K562 (cell line): Measurements from ENCODE around the gene FAM32A. TPM values are rescaled to one million over a fixed set of nuclear protein-coding genes. Genes with fewer than 3 reads are reported as not detected.
A peak's percentile ranks its signal among the peaks of the same experiment; 100 is the strongest.

ENCODE experiments used
- ATAC-seq: fragments of 200-7000 bp; cut with Tn5 transposase; 3 replicates; pipeline ENCODE4 v1.9.1; 2020; ENCODE audit warnings: moderate library complexity
- BruUV-seq: library from RNA; stranded (reverse); fragments of 400-500 nt; replicated peaks from 2 replicates; lab custom pipeline; 2021; lab: Mats Ljungman, UMichigan
- CTCF ChIA-PET: fragments of 300-600 bp; formaldehyde crosslinking; extraction: SDS; loops from one replicate; lab custom pipeline; 2021; ENCODE audit warnings: low intra/inter-chr PET ratio; lab: Yijun Ruan, JAX
- POLR2A ChIA-PET: fragments of 300-600, 350-650 bp; sonication (Branson Sonifier 250); formaldehyde crosslinking; extraction: SDS; loops from one replicate; lab custom pipeline; 2021; ENCODE audit warnings: antibody characterized with exemption, inconsistent platforms; lab: Yijun Ruan, JAX
- DNase-seq, 4 experiments: peaks; one replicate each; pipeline versions ENCODE4 v3.0.0 to v3.0.0-alpha.2; 2011 to 2018; ENCODE audit warnings: low spot score in 3 of 4, mixed read lengths in 3 of 4; ENCODE audit errors: extremely low read depth in 1 of 4
- FAIRE-seq: peaks from 2 replicates; lab custom pipeline; 2011; peaks lifted over from hg19 to GRCh38; lab: Jason Lieb, UNC
- H2AFZ ChIP-seq: 2 replicates; pipeline ENCODE4 v1.6.0; 2011; ENCODE audit warnings: low read depth, low read length, control low read depth, inconsistent platforms
- H3K27ac ChIP-seq: fragments of 200-600 bp; 3 replicates; pipeline ENCODE4 v1.8.0; 2011; ENCODE audit warnings: low read depth, mild to moderate bottlenecking, control low read depth, inconsistent platforms, low read length, moderate library complexity, mixed read lengths; ENCODE audit errors: extremely low read depth
- H3K27me3 ChIP-seq, 2 experiments: fragments of 300-600 bp in 1 of 2; 2 replicates in 1 of 2; 3 replicates in 1 of 2; pipeline versions ENCODE4 v1.6.0 to v1.8.0; 2011; ENCODE audit warnings: inconsistent platforms in 2 of 2, low read length in 2 of 2, mild to moderate bottlenecking in 1 of 2, mixed read lengths in 1 of 2, moderate library complexity in 1 of 2; ENCODE audit not compliant: control insufficient read depth in 2 of 2, insufficient read depth in 2 of 2
- H3K36me3 ChIP-seq: fragments of 300-600 bp; 3 replicates; pipeline ENCODE4 v1.8.0; 2011; ENCODE audit warnings: mild to moderate bottlenecking, low read length, inconsistent platforms; ENCODE audit not compliant: control insufficient read depth, insufficient read depth
- H3K4me1 ChIP-seq, 2 experiments: fragments of 200-600 bp in 1 of 2; replicated peaks in 1 of 2; 2 replicates in 1 of 2; 3 replicates in 1 of 2; pipeline versions ENCODE4 v1.5.1 to v1.8.0; 2011; ENCODE audit warnings: inconsistent platforms in 2 of 2, low read length in 2 of 2, mild to moderate bottlenecking in 1 of 2, mixed read lengths in 1 of 2, moderate library complexity in 1 of 2; ENCODE audit not compliant: control insufficient read depth in 2 of 2, insufficient read depth in 2 of 2
- H3K4me2 ChIP-seq: 2 replicates; pipeline ENCODE4 v1.6.1; 2011; ENCODE audit warnings: low read length, control low read depth, inconsistent platforms, mixed read lengths; ENCODE audit not compliant: insufficient read depth
- H3K4me3 ChIP-seq: fragments of 200-600 bp; sonication (generic), shearing (Covaris generic); 2 replicates; pipeline ENCODE4 v1.5.1; 2016; ENCODE audit warnings: control low read depth, inconsistent platforms
- H3K79me2 ChIP-seq: fragments of 200-600 bp; 3 replicates; pipeline ENCODE4 v1.8.0; 2011; ENCODE audit warnings: low read length, inconsistent platforms; ENCODE audit not compliant: control insufficient read depth, insufficient read depth
- H3K9ac ChIP-seq, 2 experiments: 2 replicates each; pipeline versions ENCODE4 v1.6.0 to v1.6.1; 2011; ENCODE audit warnings: low read depth in 2 of 2, low read length in 2 of 2, control low read depth in 1 of 2, inconsistent platforms in 1 of 2, mild to moderate bottlenecking in 1 of 2, mixed read lengths in 1 of 2; ENCODE audit not compliant: insufficient read depth in 1 of 2
- H3K9me1 ChIP-seq: one replicate; pipeline ENCODE4 v1.6.0; 2011; ENCODE audit warnings: inconsistent platforms, mild to moderate bottlenecking, low read length, moderate library complexity; ENCODE audit not compliant: control insufficient read depth, insufficient read depth
- H3K9me3 ChIP-seq: replicated peaks from 2 replicates; pipeline ENCODE4 v1.5.1; 2011; ENCODE audit warnings: low read depth, low read length, inconsistent platforms; ENCODE audit not compliant: control insufficient read depth, insufficient read depth
- H4K20me1 ChIP-seq: replicated peaks from 2 replicates; pipeline ENCODE4 v1.6.1; 2011; ENCODE audit warnings: low read length, inconsistent platforms, mixed read lengths; ENCODE audit not compliant: control insufficient read depth, insufficient read depth
- FOSL1 ChIP-seq: fragments of 200-800 bp; sonication (Bioruptor generic); conservative IDR thresholded peaks from 2 replicates; pipeline ENCODE4 v1.6.1; 2016; ENCODE audit warnings: missing genetic modification characterization, missing compliant biosample characterization
- FUS ChIP-seq: fragments of 200-400 bp; formaldehyde crosslinking; optimal IDR thresholded peaks from 2 replicates; pipeline ENCODE3; 2017; ENCODE audit warnings: low read depth, low read length
- HDAC8 ChIP-seq: fragments of 450-650 bp; IDR thresholded peaks from 2 replicates; pipeline ENCODE4 v1.6.1; 2016; ENCODE audit warnings: mild to moderate bottlenecking, missing genetic modification characterization, moderate library complexity, missing compliant biosample characterization
- HMGN3 ChIP-seq: IDR thresholded peaks from 2 replicates; pipeline ENCODE4 v1.6.1; 2011; ENCODE audit warnings: borderline replicate concordance, low read depth, mild to moderate bottlenecking, mixed read lengths, low read length; ENCODE audit not compliant: insufficient read length; ENCODE audit errors: extremely low read depth
- MAFK ChIP-seq: IDR thresholded peaks from 2 replicates; pipeline ENCODE4 v1.6.1; 2011; ENCODE audit warnings: low read length, improper control_type of control experiment
- MCM2 ChIP-seq: fragments of 450-650 bp; IDR thresholded peaks from 2 replicates; pipeline ENCODE4 v1.6.1; 2017; ENCODE audit warnings: low read depth, mild to moderate bottlenecking
- NCOA6 ChIP-seq: fragments of 450-650 bp; IDR thresholded peaks from 2 replicates; pipeline ENCODE4 v1.6.1; 2017; ENCODE audit warnings: mild to moderate bottlenecking
- SPI1 ChIP-seq: IDR thresholded peaks from 2 replicates; pipeline ENCODE4 v1.6.1; 2011; ENCODE audit warnings: low read depth, low read length, control low read depth, borderline replicate concordance
- SRSF9 ChIP-seq: fragments of 200-400 bp; formaldehyde crosslinking; IDR thresholded peaks from 2 replicates; pipeline ENCODE4 v1.6.1; 2017; ENCODE audit warnings: low read depth, low read length, borderline replicate concordance
- TBP ChIP-seq: optimal IDR thresholded peaks from 2 replicates; pipeline ENCODE3; 2011; ENCODE audit warnings: low read depth, low read length, improper control_type of control experiment
- ZKSCAN1 ChIP-seq: fragments of 150-350 bp; IDR thresholded peaks from 2 replicates; pipeline ENCODE4 v1.6.1; 2016; ENCODE audit warnings: low read depth, low read length
- ZNF253 ChIP-seq: fragments of 250-450 bp; sonication (Bioruptor Pico); conservative IDR thresholded peaks from 2 replicates; pipeline ENCODE4 v1.6.1; 2021; ENCODE audit warnings: mild to moderate bottlenecking
- WGBS: fragments of 100-300 bp; shearing (Covaris generic); methylation state at CpG from one replicate; pipeline ENCODE4 v1.1.6; 2016; ENCODE audit warnings: low coverage, mixed read lengths; ENCODE audit not compliant: insufficient coverage; ENCODE audit errors: missing lambda C conversion rate; 5-methylcytosine and 5-hydroxymethylcytosine counted together
- in situ Hi-C: fragments of 300-500 bp; cut with MboI; formaldehyde crosslinking; loops from 4 replicates; pipeline ENCODE4 v1.15.0; 2018; ENCODE audit warnings: inconsistent platforms, mixed read lengths
- intact Hi-C: fragments of 100-400 bp; cut with micrococcal nuclease; formaldehyde crosslinking; loops from 2 replicates; pipeline ENCODE4 v1.14.2; 2022
- polyA plus RNA-seq, 8 experiments: library from polyadenylated mRNA; depleted of rRNA in 4 of 8; stranded (reverse) in 5 of 8; unstranded in 3 of 8; fragments of >200 nt; fragmentation: Nextera tagmentation in 2 of 8; fragmentation: Illumina TruSeq in 1 of 8; extraction: Ambion mirVana in 2 of 8; extraction: Trizol in 1 of 8; gene quantifications; 2 replicates each; pipeline versions ENCODE4 v1.2.1 to v1.2.3, GENCODE V29; 2011 to 2014; ENCODE audit warnings: inconsistent platforms in 1 of 8, missing spikeins in 1 of 8
- total RNA-seq, 7 experiments: library from RNA; depleted of rRNA in 6 of 7; stranded (reverse); fragments of >200 nt in 6 of 7; fragmentation: Illumina TruSeq in 2 of 7; extraction: Trizol in 2 of 7; gene quantifications; 2 replicates each; pipeline versions ENCODE4 v1.2.1 to v1.2.3, GENCODE V29; 2011 to 2021; ENCODE audit warnings: low replicate concordance in 1 of 7
- TF ChIP-seq, protein P1 (sequence below): fragments of 150-350 bp; conservative IDR thresholded peaks from 2 replicates; pipeline ENCODE4 v1.6.1; 2014; ENCODE audit warnings: low read length
- TF ChIP-seq, protein P2 (sequence below): sonication (generic); formaldehyde crosslinking; IDR thresholded peaks from 2 replicates; pipeline ENCODE4 v1.8.0; 2022; ENCODE audit warnings: missing genetic modification reagents, mild to moderate bottlenecking, borderline replicate concordance
- TF ChIP-seq, protein P3 (sequence below): fragments of 450-650 bp; IDR thresholded peaks from 2 replicates; pipeline ENCODE4 v1.6.1; 2014; ENCODE audit warnings: low read depth, mild to moderate bottlenecking, moderate library complexity, borderline replicate concordance
- TF ChIP-seq, protein P4 (sequence below), 2 experiments: fragments of 450-650 bp in 1 of 2; sonication (generic) in 1 of 2; formaldehyde crosslinking; conservative IDR thresholded peaks; 2 replicates each; pipeline versions ENCODE4 v1.4.0 to v1.8.1; 2020 to 2022; ENCODE audit warnings: mild to moderate bottlenecking in 1 of 2, missing genetic modification reagents in 1 of 2

The FAM32A gene
- total and polyA plus RNA-seq, 9 of the 15 experiments (the other 6 are each of a cell fraction or from before 2014, with no cell fraction given): 30.7 to 96.7 (median 73.7) TPM

DNA sequence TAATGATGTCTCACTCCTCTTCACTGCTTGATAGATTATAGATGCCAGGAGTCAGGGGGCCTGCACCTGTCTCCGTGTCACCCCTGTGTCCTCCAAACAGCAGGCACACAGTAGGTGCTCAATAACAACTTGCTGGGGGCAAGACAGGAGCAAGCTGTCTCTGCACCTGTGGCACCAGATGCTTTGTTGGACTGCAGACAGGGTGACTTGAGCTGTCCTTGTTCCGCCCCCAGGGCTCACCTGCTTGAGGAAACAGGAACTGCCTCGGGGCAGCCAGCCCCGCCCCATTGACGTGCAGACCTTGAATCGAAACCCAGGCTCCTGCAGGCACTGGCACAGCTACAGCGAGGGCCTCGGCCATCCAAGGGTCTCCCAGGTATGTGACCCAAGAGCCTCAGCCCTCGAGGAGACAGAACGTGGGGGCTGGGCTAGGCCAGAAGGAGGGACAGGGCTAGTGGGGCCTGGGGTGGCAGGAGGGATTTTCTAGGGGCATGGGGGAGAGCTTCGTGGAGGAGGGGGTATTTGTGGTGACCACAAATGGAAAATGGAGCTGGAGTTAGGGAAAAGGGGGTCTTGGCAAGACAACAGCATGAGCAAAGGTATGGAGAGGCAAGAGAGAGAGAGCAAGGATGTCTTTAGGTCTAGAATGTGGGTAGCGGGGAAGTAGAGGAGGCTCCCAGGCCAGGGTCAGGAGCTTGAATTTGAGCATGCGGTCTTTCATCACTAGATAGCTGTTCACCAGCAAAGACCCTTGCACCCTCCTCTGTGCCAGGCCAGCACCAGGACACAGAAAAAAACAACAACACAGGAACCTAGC is 41.6 kb upstream of the FAM32A start, which contains the start of gene HSH2D:
Gene HSH2D, plus strand, starts transcription at position 287 of the 817 bp plus-strand sequence. CDS start 5,066 bp downstream, outside the sequence.
- ATAC-seq (peak; percentile 58), FAIRE-seq (no peak), DNase-seq (no peak)
- Histone ChIP-seq H3K4me1 (peaks cover 0 to 15% of the 10 kb centered on the region in 2 experiments; a peak in 2 of 5 replicates), H3K79me2 (no peaks in the 10 kb centered on the region), H3K36me3 (no peaks in the 10 kb centered on the region), H3K27ac (no peak within 1 kb of the TSS), H3K9me3 (no peaks in the 10 kb centered on the region), H3K4me2 (no peak within 1 kb of the TSS), H4K20me1 (no peaks in the 10 kb centered on the region), H3K9me1 (no peaks in the 10 kb centered on the region), H2AFZ (peak within 1 kb of the TSS; percentile 62; the same call in 1 of the 2 replicates), H3K9ac (peak within 1 kb of the TSS in 1 of 2 experiments; percentile 55; a peak in 2 of 4 replicates), H3K4me3 (no peak within 1 kb of the TSS), H3K27me3 (no peaks in the 10 kb centered on the region; a peak in 1 of 5 replicates)
- POLR2A ChIA-PET: interaction anchor here (0.5 to 1.2 kb wide), 7 partner anchors 9 to 64 kb away, joined by 3 to 5 read pairs (median 3); partner anchors contain the start of gene FAM32A
- CTCF ChIA-PET: no interaction called here
- BruUV-seq: no TSS peak
- in situ Hi-C loops (no loop called here), intact Hi-C loops (no loop called here)
- TF ChIP-seq, protein P1, sequence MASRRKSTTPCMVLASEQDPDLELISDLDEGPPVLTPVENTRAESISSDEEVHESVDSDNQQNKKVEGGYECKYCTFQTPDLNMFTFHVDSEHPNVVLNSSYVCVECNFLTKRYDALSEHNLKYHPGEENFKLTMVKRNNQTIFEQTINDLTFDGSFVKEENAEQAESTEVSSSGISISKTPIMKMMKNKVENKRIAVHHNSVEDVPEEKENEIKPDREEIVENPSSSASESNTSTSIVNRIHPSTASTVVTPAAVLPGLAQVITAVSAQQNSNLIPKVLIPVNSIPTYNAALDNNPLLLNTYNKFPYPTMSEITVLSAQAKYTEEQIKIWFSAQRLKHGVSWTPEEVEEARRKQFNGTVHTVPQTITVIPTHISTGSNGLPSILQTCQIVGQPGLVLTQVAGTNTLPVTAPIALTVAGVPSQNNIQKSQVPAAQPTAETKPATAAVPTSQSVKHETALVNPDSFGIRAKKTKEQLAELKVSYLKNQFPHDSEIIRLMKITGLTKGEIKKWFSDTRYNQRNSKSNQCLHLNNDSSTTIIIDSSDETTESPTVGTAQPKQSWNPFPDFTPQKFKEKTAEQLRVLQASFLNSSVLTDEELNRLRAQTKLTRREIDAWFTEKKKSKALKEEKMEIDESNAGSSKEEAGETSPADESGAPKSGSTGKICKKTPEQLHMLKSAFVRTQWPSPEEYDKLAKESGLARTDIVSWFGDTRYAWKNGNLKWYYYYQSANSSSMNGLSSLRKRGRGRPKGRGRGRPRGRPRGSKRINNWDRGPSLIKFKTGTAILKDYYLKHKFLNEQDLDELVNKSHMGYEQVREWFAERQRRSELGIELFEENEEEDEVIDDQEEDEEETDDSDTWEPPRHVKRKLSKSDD: no peak
- TF ChIP-seq HDAC8 (no peak), SPI1 (peak; percentile 90), HMGN3 (no peak), MCM2 (no peak), SRSF9 (no peak), MAFK (no peak), FOSL1 (tag) (no peak), TBP (no peak), ZKSCAN1 (peak; percentile 71), ZNF253 (no peak), FUS (no peak), NCOA6 (no peak)
- TF ChIP-seq, protein P2, sequence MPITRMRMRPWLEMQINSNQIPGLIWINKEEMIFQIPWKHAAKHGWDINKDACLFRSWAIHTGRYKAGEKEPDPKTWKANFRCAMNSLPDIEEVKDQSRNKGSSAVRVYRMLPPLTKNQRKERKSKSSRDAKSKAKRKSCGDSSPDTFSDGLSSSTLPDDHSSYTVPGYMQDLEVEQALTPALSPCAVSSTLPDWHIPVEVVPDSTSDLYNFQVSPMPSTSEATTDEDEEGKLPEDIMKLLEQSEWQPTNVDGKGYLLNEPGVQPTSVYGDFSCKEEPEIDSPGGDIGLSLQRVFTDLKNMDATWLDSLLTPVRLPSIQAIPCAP (CRISPR knock-in tag): no peak
- TF ChIP-seq, protein P3, sequence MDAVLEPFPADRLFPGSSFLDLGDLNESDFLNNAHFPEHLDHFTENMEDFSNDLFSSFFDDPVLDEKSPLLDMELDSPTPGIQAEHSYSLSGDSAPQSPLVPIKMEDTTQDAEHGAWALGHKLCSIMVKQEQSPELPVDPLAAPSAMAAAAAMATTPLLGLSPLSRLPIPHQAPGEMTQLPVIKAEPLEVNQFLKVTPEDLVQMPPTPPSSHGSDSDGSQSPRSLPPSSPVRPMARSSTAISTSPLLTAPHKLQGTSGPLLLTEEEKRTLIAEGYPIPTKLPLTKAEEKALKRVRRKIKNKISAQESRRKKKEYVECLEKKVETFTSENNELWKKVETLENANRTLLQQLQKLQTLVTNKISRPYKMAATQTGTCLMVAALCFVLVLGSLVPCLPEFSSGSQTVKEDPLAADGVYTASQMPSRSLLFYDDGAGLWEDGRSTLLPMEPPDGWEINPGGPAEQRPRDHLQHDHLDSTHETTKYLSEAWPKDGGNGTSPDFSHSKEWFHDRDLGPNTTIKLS: no peak
- TF ChIP-seq, protein P4, sequence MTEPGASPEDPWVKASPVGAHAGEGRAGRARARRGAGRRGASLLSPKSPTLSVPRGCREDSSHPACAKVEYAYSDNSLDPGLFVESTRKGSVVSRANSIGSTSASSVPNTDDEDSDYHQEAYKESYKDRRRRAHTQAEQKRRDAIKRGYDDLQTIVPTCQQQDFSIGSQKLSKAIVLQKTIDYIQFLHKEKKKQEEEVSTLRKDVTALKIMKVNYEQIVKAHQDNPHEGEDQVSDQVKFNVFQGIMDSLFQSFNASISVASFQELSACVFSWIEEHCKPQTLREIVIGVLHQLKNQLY (CRISPR knock-in tag; conservative IDR thresholded peaks at IDR 0.05): no peak
- WGBS: 23% methylated on average over 13 of the region's 13 CpGs
